Uterus (tissue), 4 donors: ENCODE results near the gene ITPR1. TPM values are rescaled to one million over a fixed set of nuclear protein-coding genes. Genes with fewer than 3 reads are reported as not detected.

Experiments
- DNase-seq, 2 donors: peaks; one replicate each; pipeline ENCODE4 v3.0.0-alpha.2; 2019 to 2020
- H3K27ac ChIP-seq, 2 donors: fragments of 200-600 bp; sonication (generic); 1 replicate in 1 of 2; 2 replicates in 1 of 2; pipeline ENCODE4 v1.5.1; 2016 to 2018
- H3K27me3 ChIP-seq, 2 donors: fragments of 200-600 bp; sonication (generic); one replicate each; pipeline ENCODE4 v1.5.1; 2018 to 2019; ENCODE audit warnings: control low read depth in 1 of 2
- H3K36me3 ChIP-seq, 2 donors: fragments of 200-600 bp; sonication (generic); one replicate each; pipeline ENCODE4 v1.5.1; 2019; ENCODE audit warnings: control low read depth in 1 of 2
- H3K4me1 ChIP-seq, 2 donors: fragments of 200-600 bp; sonication (generic); one replicate each; pipeline ENCODE4 v1.5.1; 2018 to 2019; ENCODE audit warnings: control low read depth in 1 of 2
- H3K4me3 ChIP-seq, 2 donors: fragments of 200-600 bp; sonication (generic); 1 replicate in 1 of 2; 2 replicates in 1 of 2; pipeline ENCODE4 v1.5.1; 2018 to 2019; ENCODE audit warnings: mild to moderate bottlenecking in 1 of 2
- H3K9me3 ChIP-seq, 2 donors: fragments of 200-600 bp; sonication (generic); one replicate each; pipeline ENCODE4 v1.5.1; 2019; ENCODE audit warnings: control low read depth in 1 of 2
- POLR2A ChIP-seq, 2 donors: fragments of 450-650 bp; IDR thresholded peaks; one replicate each; pipeline ENCODE4 v1.6.1; 2016; ENCODE audit warnings: antibody characterized with exemption in 2 of 2, mild to moderate bottlenecking in 1 of 2, moderate library complexity in 1 of 2
- intact Hi-C: fragments of 100-400 bp; cut with DNase I; formaldehyde crosslinking; loops from one replicate; pipeline ENCODE4 v1.15.1; 2023; ENCODE audit warnings: low total_unique reads
- total RNA-seq, 4 donors: library from RNA; depleted of rRNA in 3 of 4; stranded (reverse); fragments of >200 nt in 3 of 4; gene quantifications; one replicate each; pipeline versions ENCODE4 v1.1.0 to v1.2.4, GENCODE V29; 2014 to 2023
- TF ChIP-seq, protein P1 (sequence below), 4 experiments: fragments of 200-600 bp in 2 of 4; fragments of 450-650 bp in 2 of 4; sonication (generic) in 2 of 4; IDR thresholded peaks; one replicate each; pipeline ENCODE4 v1.5.1; 2016 to 2019; ENCODE audit warnings: antibody characterized with exemption in 4 of 4, mild to moderate bottlenecking in 2 of 4, moderate library complexity in 1 of 4
- donor health status: DM: yes; HTN: yes; CAD: no.

The ITPR1 gene
- total RNA-seq, 4 donors from 2014 or later: 98.2 to 224 (median 141) TPM

DNA sequence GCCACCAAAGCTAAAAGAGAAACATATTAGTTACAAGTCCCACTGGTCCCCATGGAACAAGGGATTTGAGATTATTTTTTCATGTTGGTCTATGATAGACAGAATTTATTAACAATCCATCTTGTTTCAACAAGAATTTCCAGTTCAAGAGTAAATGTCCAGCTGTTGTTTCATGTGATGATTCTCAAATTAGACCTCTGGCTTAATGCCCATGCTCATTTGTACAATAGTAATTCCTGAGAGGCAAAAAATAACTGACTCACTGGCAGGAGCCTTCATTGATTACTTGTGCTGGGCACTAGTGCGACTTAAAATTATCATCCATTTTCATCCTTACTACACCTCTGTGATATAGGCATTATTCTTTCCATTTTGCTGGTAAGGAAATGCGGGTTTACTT, 171.3 kb downstream of the ITPR1 start:
- intact Hi-C loops: no loop called here
- no peak for TF ChIP-seq POLR2A (IDR thresholded peaks at IDR 0.05)
- TF ChIP-seq, protein P1, sequence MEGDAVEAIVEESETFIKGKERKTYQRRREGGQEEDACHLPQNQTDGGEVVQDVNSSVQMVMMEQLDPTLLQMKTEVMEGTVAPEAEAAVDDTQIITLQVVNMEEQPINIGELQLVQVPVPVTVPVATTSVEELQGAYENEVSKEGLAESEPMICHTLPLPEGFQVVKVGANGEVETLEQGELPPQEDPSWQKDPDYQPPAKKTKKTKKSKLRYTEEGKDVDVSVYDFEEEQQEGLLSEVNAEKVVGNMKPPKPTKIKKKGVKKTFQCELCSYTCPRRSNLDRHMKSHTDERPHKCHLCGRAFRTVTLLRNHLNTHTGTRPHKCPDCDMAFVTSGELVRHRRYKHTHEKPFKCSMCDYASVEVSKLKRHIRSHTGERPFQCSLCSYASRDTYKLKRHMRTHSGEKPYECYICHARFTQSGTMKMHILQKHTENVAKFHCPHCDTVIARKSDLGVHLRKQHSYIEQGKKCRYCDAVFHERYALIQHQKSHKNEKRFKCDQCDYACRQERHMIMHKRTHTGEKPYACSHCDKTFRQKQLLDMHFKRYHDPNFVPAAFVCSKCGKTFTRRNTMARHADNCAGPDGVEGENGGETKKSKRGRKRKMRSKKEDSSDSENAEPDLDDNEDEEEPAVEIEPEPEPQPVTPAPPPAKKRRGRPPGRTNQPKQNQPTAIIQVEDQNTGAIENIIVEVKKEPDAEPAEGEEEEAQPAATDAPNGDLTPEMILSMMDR (IDR thresholded peaks at IDR 0.05): no peak
- Histone ChIP-seq H3K9me3 (no peaks in the 10 kb centered on the region), H3K27me3 (no peaks in the 10 kb centered on the region), H3K4me1 (no peaks in the 10 kb centered on the region), H3K4me3 (no peak overlapping the region), H3K27ac (peak overlapping the region in 1 of 2 donors; percentile 85), H3K36me3 (no peaks in the 10 kb centered on the region)
- no peak for DNase-seq

DNA sequence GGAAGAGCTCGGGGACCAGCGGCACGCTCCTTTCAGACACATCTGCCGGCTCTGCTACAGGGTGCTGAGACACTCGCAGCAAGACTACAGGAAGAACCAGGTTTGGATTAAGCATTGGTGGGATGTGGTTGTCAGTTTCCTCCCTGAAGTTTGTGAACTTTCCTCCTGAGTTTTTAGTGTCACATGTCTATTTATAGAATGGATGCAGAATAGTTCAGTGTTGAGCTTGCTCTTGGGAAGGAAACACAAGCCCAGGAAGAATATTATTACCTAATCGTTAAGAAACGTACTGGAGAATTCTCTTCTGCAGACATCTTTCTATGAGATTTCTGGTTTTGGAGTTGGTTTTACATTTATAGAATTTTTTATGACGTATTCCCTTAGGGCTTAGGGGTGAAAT, 172.0 kb downstream of the ITPR1 start:
- Histone ChIP-seq H3K27me3 (no peaks in the 10 kb centered on the region), H3K36me3 (no peaks in the 10 kb centered on the region), H3K4me3 (no peak overlapping the region), H3K4me1 (no peaks in the 10 kb centered on the region), H3K9me3 (no peaks in the 10 kb centered on the region), H3K27ac (peak overlapping the region in 1 of 2 donors; percentile 85)
- intact Hi-C loops: no loop called here
- no peak for DNase-seq
- TF ChIP-seq, protein P1 (IDR thresholded peaks at IDR 0.05): no peak
- no peak for TF ChIP-seq POLR2A (IDR thresholded peaks at IDR 0.05)

DNA sequence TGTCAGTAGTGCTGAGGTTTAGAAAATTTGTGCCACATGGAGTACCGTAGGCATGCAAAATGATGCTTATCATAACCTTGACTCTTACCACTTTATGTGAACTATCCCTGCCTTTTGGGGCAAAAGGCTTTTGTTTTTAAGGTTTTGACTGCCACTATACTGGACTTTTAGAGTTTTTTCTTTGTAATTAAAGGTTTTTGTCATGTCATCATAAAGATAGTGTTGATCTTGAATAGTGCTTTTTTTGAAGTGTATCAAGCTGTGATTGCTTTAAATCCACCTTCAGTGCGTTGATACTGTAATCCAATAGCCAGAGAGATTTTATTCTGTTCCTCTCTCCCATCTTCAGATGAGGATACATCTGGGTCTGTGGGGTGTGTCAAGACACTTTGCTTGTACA, 172.9 kb downstream of the ITPR1 start:
- H3K9me3 ChIP-seq: no peaks in the 10 kb centered on the region
- H3K27me3 ChIP-seq: no peaks in the 10 kb centered on the region
- no peak for DNase-seq
- no peaks in the 10 kb centered on the region for H3K4me1 ChIP-seq
- peak overlapping the region in 1 of 2 donors; percentile 85 for H3K27ac ChIP-seq
- H3K4me3 ChIP-seq: no peak overlapping the region
- no peak for TF ChIP-seq POLR2A (IDR thresholded peaks at IDR 0.05)
- TF ChIP-seq, protein P1 (IDR thresholded peaks at IDR 0.05): no peak
- intact Hi-C loops: no loop called here
- H3K36me3 ChIP-seq: no peaks in the 10 kb centered on the region

DNA sequence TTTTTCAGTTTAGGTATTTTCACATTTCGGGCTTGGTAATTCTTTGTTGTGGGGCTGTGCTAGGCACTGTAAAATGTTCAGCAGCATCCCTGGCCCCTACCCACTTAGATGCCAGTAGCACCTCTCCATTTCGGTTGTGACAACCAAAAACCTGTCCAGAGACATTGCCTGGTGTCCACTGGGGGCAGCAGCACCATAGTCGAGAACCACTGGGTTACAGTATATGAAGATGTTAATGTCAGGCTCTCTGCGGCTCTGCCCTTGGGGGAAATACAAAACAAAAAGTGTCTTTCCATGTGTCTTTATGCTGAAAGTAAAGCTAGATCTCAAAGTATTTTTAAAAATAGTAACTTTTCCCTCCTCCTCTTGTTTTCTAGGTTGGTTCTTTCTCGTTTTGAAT, 177.2 kb downstream of the ITPR1 start:
- no peaks in the 10 kb centered on the region for H3K4me1 ChIP-seq
- no peak overlapping the region for H3K4me3 ChIP-seq
- DNase-seq: no peak
- no peaks in the 10 kb centered on the region for H3K36me3 ChIP-seq
- no peaks in the 10 kb centered on the region for H3K27me3 ChIP-seq
- intact Hi-C loops: no loop called here
- peak overlapping the region in 1 of 2 donors; percentile 93 for H3K27ac ChIP-seq
- H3K9me3 ChIP-seq: no peaks in the 10 kb centered on the region
- TF ChIP-seq POLR2A (IDR thresholded peaks at IDR 0.05): no peak
- TF ChIP-seq, protein P1 (IDR thresholded peaks at IDR 0.05): peak in 2 of 4 experiments; percentile 4 to 26

DNA sequence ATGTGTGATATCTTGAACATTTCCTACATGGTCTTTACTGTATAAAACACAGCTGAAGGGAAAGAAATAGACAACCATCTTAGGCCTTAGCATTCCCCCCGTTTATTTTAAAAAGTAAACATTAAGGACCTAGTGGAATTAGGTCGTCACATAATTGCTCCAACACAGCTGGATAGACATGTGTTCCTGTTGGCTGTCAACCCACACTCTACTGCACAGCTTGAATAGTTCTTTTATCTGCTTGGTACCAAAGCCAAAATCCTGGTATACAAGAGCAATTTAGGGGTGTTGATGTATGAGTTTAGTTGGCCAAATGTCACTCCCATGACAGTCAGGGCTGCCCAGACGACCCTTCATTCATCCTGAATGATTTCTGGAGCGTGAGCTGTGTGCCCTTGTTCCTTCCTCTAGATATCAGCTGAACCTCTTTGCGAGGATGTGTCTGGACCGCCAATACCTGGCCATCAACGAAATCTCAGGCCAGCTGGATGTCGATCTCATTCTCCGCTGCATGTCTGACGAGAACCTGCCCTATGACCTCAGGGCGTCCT, 179.7 kb downstream of the ITPR1 start:
- no peaks in the 10 kb centered on the region for H3K36me3 ChIP-seq

More for the DNA sequence above, 179.7 kb downstream of the ITPR1 start:
- Histone ChIP-seq H3K4me3 (no peak overlapping the region), H3K9me3 (no peaks in the 10 kb centered on the region), H3K27ac (peak overlapping the region; percentile 71 to 93), H3K4me1 (no peaks in the 10 kb centered on the region), H3K27me3 (no peaks in the 10 kb centered on the region)
- no peak for TF ChIP-seq POLR2A (IDR thresholded peaks at IDR 0.05)
- TF ChIP-seq, protein P1 (IDR thresholded peaks at IDR 0.05): no peak
- no peak for DNase-seq
- intact Hi-C loops: no loop called here
